ENCODE results near the gene SSX1.
"Not testable (repeated sequence)": the region's sequence is repeated elsewhere in the genome, so short reads cannot be mapped to it uniquely, and the experiment has no call there.

Gene SSX1, protein sequence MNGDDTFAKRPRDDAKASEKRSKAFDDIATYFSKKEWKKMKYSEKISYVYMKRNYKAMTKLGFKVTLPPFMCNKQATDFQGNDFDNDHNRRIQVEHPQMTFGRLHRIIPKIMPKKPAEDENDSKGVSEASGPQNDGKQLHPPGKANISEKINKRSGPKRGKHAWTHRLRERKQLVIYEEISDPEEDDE

DNA sequence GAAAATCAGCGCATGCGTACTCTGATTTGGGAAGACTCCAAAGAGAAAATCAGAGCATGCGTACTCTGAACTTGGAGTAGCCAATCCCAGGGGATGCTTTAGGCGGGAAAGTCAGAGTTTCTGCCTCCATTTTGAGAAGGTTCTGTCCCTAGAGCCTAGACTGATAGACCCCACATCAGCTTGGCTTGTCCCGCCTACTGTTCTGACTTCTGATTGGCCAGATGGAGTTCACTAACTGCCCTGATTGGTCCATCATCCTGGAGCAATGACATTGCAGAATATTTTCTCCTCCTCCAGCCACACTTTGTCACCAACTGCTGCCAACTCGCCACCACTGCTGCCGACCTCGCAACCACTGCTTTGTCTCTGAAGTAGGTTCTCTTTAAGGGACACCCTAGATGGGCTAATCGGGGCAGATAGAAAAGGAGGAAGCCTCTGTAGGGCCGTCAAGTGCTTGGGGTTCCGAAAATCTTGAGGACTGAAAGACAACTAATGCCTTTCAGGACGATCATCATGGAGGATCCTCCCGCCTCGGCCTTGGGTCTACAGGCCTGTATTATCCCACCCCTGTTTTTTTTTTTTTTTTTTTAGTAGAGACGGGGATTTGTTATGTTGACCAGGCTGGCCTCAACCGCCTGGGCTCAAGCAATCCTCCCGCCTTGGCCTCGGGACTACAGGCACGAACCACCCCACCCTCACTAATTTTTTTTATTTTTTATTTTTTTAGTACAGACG is at the start of gene SSX1:
Gene SSX1 (plus strand): TSS at position 331 of the 735 bp plus-strand sequence. CDS start 1,850 bp downstream, outside the sequence.
- DNase-seq: not testable (repeated sequence)

DNA sequence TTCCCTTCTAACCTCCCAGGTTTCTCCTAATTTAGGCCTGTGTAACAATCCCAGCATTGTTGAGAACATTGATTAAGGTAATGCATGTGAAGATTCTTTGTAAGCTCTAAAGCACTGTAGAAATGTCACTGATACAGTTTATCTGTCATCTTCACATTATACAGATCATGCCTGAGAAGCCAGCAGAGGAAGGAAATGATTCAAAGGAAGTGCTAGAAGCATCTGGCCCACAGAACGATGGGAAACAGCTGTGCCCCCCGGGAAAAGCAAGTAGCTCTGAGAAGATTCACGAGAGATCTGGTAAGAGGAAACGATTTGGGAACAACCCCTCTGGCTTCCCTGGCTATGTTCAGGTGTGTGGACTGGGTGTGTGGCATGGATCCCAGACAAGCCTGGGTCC is 40.9 kb upstream of the SSX1 start:
- DNase-seq: not testable (repeated sequence)

GRCh38 chrX:48224196-48224595 is 31.0 kb upstream of the SSX1 start:
- DNase-seq: not testable (repeated sequence)

DNA sequence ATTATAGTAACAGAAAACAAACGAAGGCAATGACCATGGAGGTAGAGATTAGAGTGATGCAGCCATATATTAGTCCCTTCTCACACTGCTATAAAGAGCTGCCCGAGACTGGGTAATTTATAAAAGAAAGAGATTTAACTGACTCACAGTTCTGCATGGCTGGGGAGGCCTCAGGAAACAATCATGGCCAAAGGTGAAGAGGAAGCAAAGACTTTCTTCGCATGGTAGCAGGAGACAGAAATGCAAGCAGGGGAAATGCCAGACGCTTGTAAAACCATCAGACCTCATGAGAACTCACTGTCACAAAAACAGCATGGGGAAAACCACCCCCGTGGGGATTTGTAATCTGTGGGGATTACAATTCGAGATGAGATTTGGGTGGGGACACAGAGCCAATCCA is 2.2 kb upstream of the SSX1 start:
- DNase-seq: not testable (repeated sequence)

- not testable (repeated sequence) for DNase-seq
Measured at GRCh38 chrX:48274365-48274764, 19.2 kb downstream of the SSX1 start.

DNA sequence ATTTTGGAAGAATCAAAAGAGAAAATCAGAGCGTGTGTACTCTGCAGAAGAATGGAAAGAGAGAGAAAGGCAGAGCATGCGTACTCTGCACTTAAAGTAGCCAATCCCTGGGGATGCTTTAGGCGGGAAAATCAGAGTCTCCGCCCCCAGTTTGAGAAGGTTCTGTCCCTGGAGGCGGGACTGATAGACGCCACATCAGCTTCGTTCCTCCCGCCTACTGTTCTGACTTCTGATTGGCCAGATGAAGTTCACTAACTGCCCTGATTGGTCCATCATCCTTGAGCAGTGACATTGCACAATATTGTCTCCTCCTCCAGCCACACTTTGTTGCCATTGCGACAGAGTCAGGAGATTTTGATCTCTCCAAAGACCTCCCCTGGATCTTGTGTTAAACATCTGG is 23.8 kb downstream of the SSX1 start:
- DNase-seq: no peak

GRCh38 chrX:48280729-48281128 is 25.5 kb downstream of the SSX1 start:
- not testable (repeated sequence) for DNase-seq

DNA sequence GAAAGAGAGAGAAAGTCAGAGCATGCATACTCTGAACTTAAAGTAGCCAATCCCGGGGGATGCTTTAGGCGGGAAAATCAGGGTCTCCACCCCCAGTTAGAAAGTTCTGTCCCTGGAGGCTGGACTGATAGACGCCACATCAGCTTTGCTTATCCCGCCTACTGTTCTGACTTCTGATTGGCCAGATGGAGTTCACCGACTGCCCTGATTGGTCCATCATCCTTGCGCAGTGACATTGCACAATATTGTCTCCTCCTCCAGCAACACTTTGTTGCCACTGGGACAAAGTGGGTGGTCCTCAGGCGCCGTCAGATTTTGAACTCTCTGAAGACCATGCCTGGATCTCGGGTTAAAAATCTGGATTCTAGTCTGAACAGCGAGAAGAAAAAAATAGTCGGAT is 51.0 kb downstream of the SSX1 start:
- no peak for DNase-seq

- DNase-seq: not testable (repeated sequence)
Measured at GRCh38 chrX:48313996-48314395, 58.8 kb downstream of the SSX1 start.

Measured in cerebellar nuclear complex (tissue), 1 donor.